Naive thymus-derived CD8-positive, alpha-beta T cell (primary cell): ENCODE data around the gene BECN2. TPM values are rescaled to one million over a fixed set of nuclear protein-coding genes. Genes with fewer than 3 reads are reported as not detected.
A peak's percentile ranks its signal among the peaks of the same experiment; 100 is the strongest.

ENCODE experiments used
- ATAC-seq, 2 donors: fragments of 150-1000 bp; cut with Tn5 transposase in 1 of 2; sonication (Bioruptor Pico), chemical (Tn5 transposase) in 1 of 2; 1 replicate in 1 of 2; 2 replicates in 1 of 2; pipeline ENCODE4 v1.10.0; 2021; ENCODE audit warnings: mild to moderate bottlenecking in 2 of 2, moderate library complexity in 2 of 2
- POLR2A ChIA-PET: fragments of 350-600 bp; sonication (Branson Sonifier 250); formaldehyde crosslinking; loops from one replicate; lab custom pipeline; 2021; ENCODE audit warnings: antibody characterized with exemption; lab: Charles Lee
- DNase-seq, 10 donors: peaks; one replicate each; pipeline versions ENCODE4 v3.0.0 to v3.0.0-alpha.2; 2020 to 2022
- H3K27ac Mint-ChIP-seq, 10 donors: one replicate each; pipeline ENCODE4 v1.8.0; 2020 to 2022; ENCODE audit warnings: mild to moderate bottlenecking in 10 of 10, mixed read lengths in 10 of 10, moderate library complexity in 4 of 10, inconsistent platforms in 1 of 10
- H3K27me3 Mint-ChIP-seq, 5 donors: one replicate each; pipeline ENCODE4 v1.8.0; 2021 to 2022; ENCODE audit warnings: mixed read lengths in 5 of 5
- H3K36me3 Mint-ChIP-seq, 3 donors: one replicate each; pipeline ENCODE4 v1.8.0; 2020 to 2022; ENCODE audit warnings: mixed read lengths in 3 of 3, mild to moderate bottlenecking in 2 of 3, inconsistent platforms in 1 of 3
- H3K4me1 Mint-ChIP-seq, 4 donors: one replicate each; pipeline ENCODE4 v1.8.0; 2021 to 2022; ENCODE audit warnings: mixed read lengths in 4 of 4
- H3K4me3 Mint-ChIP-seq, 10 donors: one replicate each; pipeline ENCODE4 v1.8.0; 2020 to 2022; ENCODE audit warnings: mild to moderate bottlenecking in 10 of 10, mixed read lengths in 10 of 10, moderate library complexity in 6 of 10, inconsistent platforms in 1 of 10
- H3K9me3 Mint-ChIP-seq, 9 donors: one replicate each; pipeline ENCODE4 v1.8.0; 2020 to 2022; ENCODE audit warnings: mixed read lengths in 9 of 9, mild to moderate bottlenecking in 3 of 9, inconsistent platforms in 1 of 9, moderate library complexity in 1 of 9
- polyA plus RNA-seq, 3 donors: library from polyadenylated mRNA; unstranded; fragments of 300-500 nt; fragmentation: Illumina TruSeq; gene quantifications; one replicate each; pipeline ENCODE4 v1.2.3, GENCODE V29; 2021
- total RNA-seq, 8 experiments: library from RNA in 2 of 8; stranded (reverse) in 2 of 8; gene quantifications; one replicate each; pipeline ENCODE4 v1.2.3 and lab custom pipeline; 2021 to 2026

BECN2 gene, protein sequence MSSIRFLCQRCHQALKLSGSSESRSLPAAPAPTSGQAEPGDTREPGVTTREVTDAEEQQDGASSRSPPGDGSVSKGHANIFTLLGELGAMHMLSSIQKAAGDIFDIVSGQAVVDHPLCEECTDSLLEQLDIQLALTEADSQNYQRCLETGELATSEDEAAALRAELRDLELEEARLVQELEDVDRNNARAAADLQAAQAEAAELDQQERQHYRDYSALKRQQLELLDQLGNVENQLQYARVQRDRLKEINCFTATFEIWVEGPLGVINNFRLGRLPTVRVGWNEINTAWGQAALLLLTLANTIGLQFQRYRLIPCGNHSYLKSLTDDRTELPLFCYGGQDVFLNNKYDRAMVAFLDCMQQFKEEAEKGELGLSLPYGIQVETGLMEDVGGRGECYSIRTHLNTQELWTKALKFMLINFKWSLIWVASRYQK
- total RNA-seq: not detected
- not detected for polyA plus RNA-seq
- total RNA-seq (lab: John Stamatoyannopoulos, UW): 0 reads per million in 6 experiments

DNA sequence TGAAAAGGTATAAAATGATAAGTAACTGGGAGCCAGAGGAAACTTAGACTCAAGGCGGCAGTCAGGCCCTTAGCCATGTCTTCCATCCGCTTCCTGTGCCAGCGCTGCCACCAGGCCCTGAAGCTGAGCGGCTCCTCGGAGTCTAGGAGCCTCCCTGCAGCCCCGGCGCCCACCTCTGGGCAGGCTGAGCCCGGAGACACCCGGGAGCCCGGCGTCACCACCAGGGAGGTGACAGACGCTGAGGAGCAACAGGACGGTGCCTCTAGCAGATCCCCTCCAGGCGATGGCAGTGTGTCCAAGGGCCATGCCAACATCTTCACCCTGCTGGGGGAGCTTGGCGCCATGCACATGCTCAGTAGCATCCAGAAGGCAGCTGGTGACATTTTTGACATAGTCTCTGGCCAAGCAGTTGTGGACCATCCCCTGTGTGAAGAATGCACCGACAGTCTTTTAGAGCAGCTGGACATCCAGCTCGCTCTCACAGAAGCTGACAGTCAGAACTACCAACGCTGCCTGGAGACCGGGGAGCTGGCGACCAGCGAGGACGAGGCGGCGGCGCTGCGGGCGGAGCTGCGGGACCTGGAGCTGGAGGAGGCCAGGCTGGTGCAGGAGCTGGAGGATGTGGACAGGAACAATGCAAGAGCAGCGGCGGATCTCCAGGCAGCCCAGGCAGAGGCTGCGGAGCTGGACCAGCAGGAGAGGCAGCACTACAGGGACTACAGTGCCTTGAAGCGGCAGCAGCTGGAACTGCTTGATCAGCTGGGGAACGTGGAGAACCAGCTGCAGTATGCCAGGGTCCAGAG is at the start of gene BECN2:
Gene BECN2, plus strand, starts transcription at position 76 of the 803 bp plus-strand sequence. Its CDS starts 0 bp downstream, at position 76.
- Mint-ChIP-seq H3K27ac (no peak within 1 kb of the TSS), H3K4me3 (no peak within 1 kb of the TSS), H3K36me3 (no peaks in the 10 kb centered on the region), H3K27me3 (peaks cover 0 to 3% (median 0%) of the 10 kb centered on the region in 5 donors), H3K4me1 (no peaks in the 10 kb centered on the region), H3K9me3 (no peaks in the 10 kb centered on the region)
- ATAC-seq (no peak), DNase-seq (no peak)
- POLR2A ChIA-PET: no interaction called here

DNA sequence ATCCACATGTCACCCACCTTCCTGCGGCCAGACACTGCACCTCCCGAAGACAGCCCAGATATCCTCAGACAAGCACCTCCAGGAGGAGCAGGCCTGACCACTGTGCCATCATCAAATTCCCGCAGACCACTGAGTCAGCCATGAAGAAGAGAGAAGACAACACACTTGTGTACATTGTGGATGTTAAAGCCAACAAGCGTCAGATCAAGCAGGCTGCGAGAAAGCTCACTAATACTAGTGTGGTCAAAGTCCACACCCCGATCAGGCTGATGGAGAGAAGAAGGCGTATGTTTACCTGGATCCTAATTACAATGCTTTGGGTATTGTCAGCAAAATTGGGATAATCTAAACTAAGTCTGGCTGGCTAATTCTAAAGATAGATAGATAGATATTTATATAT is 41.4 kb upstream of the BECN2 start:
- Mint-ChIP-seq H3K4me1 (peaks cover 0 to 8% (median 0%) of the 10 kb centered on the region in 4 donors), H3K9me3 (no peaks in the 10 kb centered on the region), H3K36me3 (peaks cover 0 to 2% (median 0%) of the 10 kb centered on the region in 3 donors), H3K27me3 (peaks cover 0 to 1% (median 0%) of the 10 kb centered on the region in 5 donors), H3K4me3 (no peak overlapping the region), H3K27ac (no peak overlapping the region)
- POLR2A ChIA-PET: no interaction called here
- DNase-seq (no peak), ATAC-seq (no peak)

DNA sequence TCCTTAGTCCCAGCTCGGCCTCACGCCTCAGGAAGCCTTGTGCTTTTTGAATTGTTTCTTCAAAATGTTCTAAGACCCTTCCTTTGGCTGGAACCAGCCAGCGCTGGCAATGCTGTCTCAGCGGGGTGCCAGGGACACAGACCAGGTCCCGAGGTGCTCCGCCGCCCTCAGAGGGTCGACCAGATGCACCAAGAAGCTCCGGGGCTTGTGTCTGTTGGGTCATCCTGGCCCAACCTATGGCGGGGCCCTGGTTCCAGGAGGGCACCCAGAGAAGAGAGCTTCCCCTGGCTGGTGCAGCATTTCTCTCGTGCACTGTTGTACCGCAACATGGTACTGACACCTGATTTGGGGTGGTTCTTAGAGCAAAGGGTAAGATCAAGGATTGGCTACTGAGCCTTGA is 40.1 kb upstream of the BECN2 start:
- DNase-seq: no peak
- ATAC-seq: no peak
- H3K4me3 Mint-ChIP-seq: no peak overlapping the region
- H3K4me1 Mint-ChIP-seq: peaks cover 0 to 8% (median 0%) of the 10 kb centered on the region in 4 donors
- H3K9me3 Mint-ChIP-seq: no peaks in the 10 kb centered on the region
- peaks cover 0 to 1% (median 0%) of the 10 kb centered on the region in 5 donors for H3K27me3 Mint-ChIP-seq
- H3K27ac Mint-ChIP-seq: no peak overlapping the region
- POLR2A ChIA-PET: no interaction called here
- peaks cover 0 to 2% (median 0%) of the 10 kb centered on the region in 3 donors for H3K36me3 Mint-ChIP-seq

DNA sequence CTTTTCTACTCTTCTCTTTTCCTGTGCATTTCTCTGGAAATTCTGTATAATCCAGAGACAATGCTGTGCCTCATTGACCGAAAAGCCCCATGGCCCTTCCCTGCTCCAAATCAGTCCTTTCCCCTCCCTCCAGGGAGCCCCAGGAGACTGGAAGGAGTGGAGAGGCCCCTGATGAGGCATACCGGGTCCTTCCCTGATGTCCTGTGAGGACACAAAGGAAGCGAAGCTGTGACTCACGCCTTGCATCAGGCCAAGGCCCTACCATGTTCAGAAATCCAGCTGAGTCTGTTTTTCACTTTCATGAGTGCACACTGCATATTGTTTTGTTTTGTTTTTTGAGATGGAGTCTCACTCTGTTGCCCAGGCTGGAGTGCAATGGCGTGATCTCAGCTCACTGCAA is 38.7 kb upstream of the BECN2 start:
- Mint-ChIP-seq H3K9me3 (no peaks in the 10 kb centered on the region), H3K4me1 (peaks cover 0 to 8% (median 0%) of the 10 kb centered on the region in 4 donors), H3K27ac (no peak overlapping the region), H3K4me3 (no peak overlapping the region), H3K27me3 (peaks cover 0 to 1% (median 0%) of the 10 kb centered on the region in 5 donors), H3K36me3 (peaks cover 0 to 2% (median 0%) of the 10 kb centered on the region in 3 donors)
- DNase-seq (no peak), ATAC-seq (no peak)
- POLR2A ChIA-PET: no interaction called here

DNA sequence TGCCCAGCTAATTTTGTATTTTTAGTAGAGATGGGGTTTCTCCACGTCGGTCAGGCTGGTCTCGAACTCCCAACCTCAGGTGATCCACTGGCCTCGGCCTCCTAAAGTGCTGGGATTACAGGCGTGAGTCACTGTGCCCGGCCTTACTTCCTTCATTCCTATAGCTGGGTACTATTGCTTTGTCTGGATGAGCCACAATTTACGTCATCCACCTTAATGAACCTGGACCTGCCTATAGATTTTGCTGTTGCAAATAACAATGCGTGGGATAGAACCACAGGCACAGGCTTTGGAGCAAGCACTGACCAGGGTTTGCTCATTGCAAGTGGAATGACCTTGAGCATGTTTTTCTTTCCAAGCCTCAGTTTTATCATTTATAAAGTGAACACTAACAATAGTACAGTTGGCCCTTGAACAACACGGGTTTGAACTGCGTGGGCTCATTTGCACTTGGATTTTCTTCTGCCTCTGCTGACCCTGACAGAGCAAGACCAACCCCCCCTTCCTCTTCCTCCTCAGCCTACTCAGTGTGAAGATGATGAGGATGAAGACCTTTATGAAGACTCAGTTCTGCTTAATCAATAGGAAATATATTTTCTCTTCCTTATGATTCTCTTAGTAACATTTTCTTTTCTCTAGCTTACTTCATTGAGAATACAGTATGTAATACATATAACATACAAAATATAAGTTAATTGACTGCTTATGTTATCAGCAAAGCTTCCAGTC is 33.3 kb upstream of the BECN2 start:
- no peak for DNase-seq
- Mint-ChIP-seq H3K9me3 (no peaks in the 10 kb centered on the region), H3K27ac (peak overlapping the region in 1 of 10 donors; percentile 11), H3K4me1 (peaks cover 0 to 2% (median 0%) of the 10 kb centered on the region in 4 donors), H3K4me3 (no peak overlapping the region), H3K27me3 (peaks cover 0 to 7% (median 0%) of the 10 kb centered on the region in 5 donors), H3K36me3 (no peaks in the 10 kb centered on the region)
- POLR2A ChIA-PET: no interaction called here
- no peak for ATAC-seq

DNA sequence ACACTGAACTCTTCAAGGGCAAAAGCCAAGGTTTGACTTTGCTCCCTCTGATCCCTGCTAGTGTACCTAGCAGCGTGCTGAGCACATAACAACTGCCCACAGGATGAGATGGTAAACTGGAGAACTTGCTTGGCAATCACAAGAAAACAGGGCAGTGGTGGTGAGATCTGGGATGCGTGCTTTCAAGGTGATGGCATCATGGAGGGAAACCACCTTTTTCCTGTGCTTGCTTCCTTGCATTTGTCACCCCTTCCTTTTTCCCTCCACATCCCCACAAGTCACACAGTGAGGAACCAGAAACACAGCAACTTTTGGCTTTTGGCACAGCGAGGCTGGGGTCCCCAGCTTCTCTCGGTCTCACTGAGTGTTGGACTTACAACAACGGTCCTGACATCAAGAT is 31.4 kb upstream of the BECN2 start:
- Mint-ChIP-seq H3K36me3 (no peaks in the 10 kb centered on the region), H3K9me3 (no peaks in the 10 kb centered on the region), H3K4me1 (no peaks in the 10 kb centered on the region), H3K27ac (no peak overlapping the region), H3K4me3 (peak overlapping the region in 1 of 10 donors; percentile 38), H3K27me3 (peaks cover 0 to 7% (median 0%) of the 10 kb centered on the region in 5 donors)
- DNase-seq (no peak), ATAC-seq (no peak)
- POLR2A ChIA-PET: no interaction called here

DNA sequence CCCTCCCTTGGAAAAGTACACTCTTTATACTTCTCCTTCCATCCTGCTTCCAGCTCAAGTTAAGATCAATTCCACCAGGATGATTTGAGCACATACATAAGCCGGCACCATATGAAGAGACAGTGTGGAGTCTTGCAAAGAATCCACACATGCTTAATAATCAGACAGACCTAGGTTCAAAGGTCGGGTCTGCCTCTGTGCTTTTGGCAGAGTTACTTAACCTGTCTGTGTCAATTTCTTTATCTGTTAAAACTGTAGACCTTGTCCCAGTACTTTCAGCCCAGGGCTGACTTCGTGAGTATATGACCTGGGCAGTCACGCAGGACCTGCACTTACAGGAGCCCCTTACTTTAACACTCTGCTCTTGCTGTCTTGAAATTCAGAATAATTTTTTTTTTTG is 30.2 kb upstream of the BECN2 start:
- DNase-seq: no peak
- ATAC-seq: no peak
- H3K4me3 Mint-ChIP-seq: no peak overlapping the region
- POLR2A ChIA-PET: no interaction called here
- peaks cover 0 to 7% (median 1%) of the 10 kb centered on the region in 5 donors for H3K27me3 Mint-ChIP-seq
- no peaks in the 10 kb centered on the region for H3K4me1 Mint-ChIP-seq
- H3K36me3 Mint-ChIP-seq: no peaks in the 10 kb centered on the region
- no peaks in the 10 kb centered on the region for H3K9me3 Mint-ChIP-seq
- no peak overlapping the region for H3K27ac Mint-ChIP-seq

DNA sequence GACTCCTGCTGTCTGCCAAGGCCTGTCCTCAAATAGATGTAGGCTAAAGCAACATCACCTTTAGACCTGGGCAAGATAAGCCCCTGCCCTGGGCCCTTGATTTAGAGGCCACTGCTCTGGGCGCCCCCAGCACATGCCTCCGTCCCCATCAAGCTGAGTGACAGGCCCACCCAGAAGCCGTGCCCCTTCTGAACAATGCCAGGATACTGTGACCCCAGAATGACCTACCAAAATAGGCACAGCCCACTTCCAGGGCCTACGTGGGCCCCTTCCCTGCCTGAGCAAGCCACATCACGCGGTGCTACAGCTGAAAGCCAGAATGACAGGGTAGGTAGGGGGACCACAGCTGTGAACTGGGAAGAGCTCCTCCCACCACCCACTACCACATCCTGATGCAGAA is 24.7 kb upstream of the BECN2 start:
- DNase-seq: no peak
- Mint-ChIP-seq H3K9me3 (no peaks in the 10 kb centered on the region), H3K27me3 (peaks cover 0 to 10% (median 4%) of the 10 kb centered on the region in 5 donors), H3K4me3 (no peak overlapping the region), H3K36me3 (no peaks in the 10 kb centered on the region), H3K4me1 (no peaks in the 10 kb centered on the region), H3K27ac (peak overlapping the region in 1 of 10 donors; percentile 18)
- POLR2A ChIA-PET: no interaction called here
- no peak for ATAC-seq

DNA sequence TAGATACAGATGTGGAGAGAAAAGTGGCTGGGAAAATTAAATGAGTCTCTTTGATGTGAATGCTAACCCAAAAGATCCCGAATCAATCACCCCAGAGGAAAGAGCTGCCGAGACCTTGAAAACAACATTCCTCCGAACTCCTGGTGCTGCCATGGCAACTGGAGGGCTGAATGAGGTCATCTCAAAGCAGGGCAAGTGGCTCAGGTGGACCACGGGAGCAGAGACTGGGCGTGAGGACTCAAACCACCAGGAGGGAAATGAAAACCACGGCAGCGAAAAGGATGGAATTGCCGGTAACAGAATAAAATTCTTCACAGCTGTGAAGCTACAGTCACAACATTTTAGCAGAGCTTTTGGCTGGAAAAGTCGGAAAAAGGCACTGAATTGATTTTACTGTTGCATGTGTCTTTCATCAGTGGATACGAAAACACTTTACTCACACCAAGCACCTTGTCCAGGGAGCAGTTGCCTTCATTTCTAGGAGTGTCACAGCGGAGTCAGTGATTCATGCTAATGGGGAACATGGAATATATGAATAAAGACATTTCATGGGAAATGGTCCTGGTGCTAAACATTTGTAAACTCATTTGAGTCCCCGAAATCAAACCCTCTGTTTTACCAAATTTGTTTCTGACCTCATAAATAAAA is 23.2 kb upstream of the BECN2 start:
- DNase-seq (no peak), ATAC-seq (no peak)
- Mint-ChIP-seq H3K9me3 (peaks cover 0 to 13% (median 7%) of the 10 kb centered on the region in 9 donors), H3K4me1 (no peaks in the 10 kb centered on the region), H3K4me3 (no peak overlapping the region), H3K27ac (no peak overlapping the region), H3K36me3 (peaks cover 0 to 7% (median 0%) of the 10 kb centered on the region in 3 donors), H3K27me3 (peaks cover 0 to 12% (median 4%) of the 10 kb centered on the region in 5 donors)
- POLR2A ChIA-PET: no interaction called here

DNA sequence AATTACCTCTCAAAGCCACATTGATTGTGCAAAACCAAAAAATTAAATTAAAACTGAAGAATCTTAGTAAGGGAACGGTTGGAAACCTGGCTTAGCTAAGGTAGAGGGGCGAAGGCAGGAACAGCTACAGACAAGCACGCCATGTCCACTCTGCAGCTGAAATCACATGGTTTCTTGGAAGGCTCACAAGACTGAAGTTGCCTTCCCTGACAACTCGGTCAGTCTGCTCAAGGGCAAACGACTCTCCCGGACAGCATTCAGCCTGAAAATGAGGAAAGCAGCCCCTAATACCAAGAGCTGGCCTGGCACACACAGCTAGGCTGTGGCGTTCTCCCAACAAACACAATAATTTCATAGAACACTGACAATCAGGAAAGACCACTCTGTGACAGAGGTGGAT is 22.7 kb upstream of the BECN2 start:
- DNase-seq (no peak), ATAC-seq (no peak)
- no peak overlapping the region for H3K4me3 Mint-ChIP-seq
- H3K36me3 Mint-ChIP-seq: peaks cover 0 to 7% (median 0%) of the 10 kb centered on the region in 3 donors
- peaks cover 0 to 12% (median 4%) of the 10 kb centered on the region in 5 donors for H3K27me3 Mint-ChIP-seq
- no peak overlapping the region for H3K27ac Mint-ChIP-seq
- peaks cover 2 to 18% (median 10%) of the 10 kb centered on the region in 9 donors for H3K9me3 Mint-ChIP-seq
- H3K4me1 Mint-ChIP-seq: no peaks in the 10 kb centered on the region
- POLR2A ChIA-PET: interaction anchor here (0.7 kb wide), 1 partner anchor 13 kb away, joined by 4 read pairs; no protein-coding TSS in a partner anchor

DNA sequence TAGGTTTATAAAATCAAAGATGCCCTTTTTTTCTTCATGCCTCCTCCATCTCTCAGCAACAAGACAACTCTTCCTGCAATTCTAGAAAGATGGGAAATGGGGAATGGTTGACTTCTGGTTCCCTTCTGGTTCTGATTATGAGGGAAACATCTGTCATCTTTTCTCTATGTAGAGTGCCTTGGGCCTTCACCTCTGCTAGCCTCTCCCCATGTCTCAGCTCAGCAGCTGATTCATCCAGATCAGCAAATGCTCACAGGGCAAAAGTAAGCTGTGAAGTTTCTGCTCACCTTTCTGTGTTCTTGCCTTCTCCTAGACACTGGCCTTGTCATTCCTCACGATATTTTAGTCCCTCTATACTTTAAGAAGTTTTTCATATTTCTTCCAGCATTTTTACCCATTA is 17.8 kb upstream of the BECN2 start:
- H3K4me1 Mint-ChIP-seq: no peaks in the 10 kb centered on the region
- H3K27ac Mint-ChIP-seq: no peak overlapping the region
- no peak for DNase-seq
- peaks cover 0 to 7% (median 0%) of the 10 kb centered on the region in 3 donors for H3K36me3 Mint-ChIP-seq
- H3K27me3 Mint-ChIP-seq: peaks cover 0 to 5% (median 2%) of the 10 kb centered on the region in 5 donors
- POLR2A ChIA-PET: no interaction called here
- ATAC-seq: no peak
- H3K4me3 Mint-ChIP-seq: no peak overlapping the region
- H3K9me3 Mint-ChIP-seq: peaks cover 2 to 23% (median 11%) of the 10 kb centered on the region in 9 donors

DNA sequence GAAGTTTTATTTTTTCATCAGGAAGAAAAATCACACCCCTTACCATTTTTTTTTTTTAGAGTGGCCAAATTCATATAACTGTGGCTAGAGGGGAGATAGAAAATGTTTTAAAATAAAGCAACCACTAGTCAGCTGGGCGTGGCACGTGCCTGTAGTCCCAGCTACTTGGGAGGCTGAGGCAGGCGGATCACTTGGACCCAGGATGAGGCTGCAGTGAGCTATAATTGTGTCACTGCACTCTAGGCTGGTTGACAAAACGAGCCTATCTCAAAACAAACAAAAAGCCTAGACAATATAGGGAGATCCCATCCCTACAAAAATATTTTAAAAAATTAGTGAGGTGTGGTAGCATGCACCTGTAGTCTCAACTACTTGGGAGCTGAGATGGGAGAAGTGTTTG is 14.8 kb upstream of the BECN2 start:
- peaks cover 0 to 7% (median 0%) of the 10 kb centered on the region in 3 donors for H3K36me3 Mint-ChIP-seq
- H3K4me3 Mint-ChIP-seq: no peak overlapping the region
- H3K27me3 Mint-ChIP-seq: peaks cover 0 to 8% (median 2%) of the 10 kb centered on the region in 5 donors
- DNase-seq (no peak), ATAC-seq (no peak)
- POLR2A ChIA-PET: no interaction called here
- H3K9me3 Mint-ChIP-seq: peaks cover 2 to 23% (median 11%) of the 10 kb centered on the region in 9 donors
- H3K27ac Mint-ChIP-seq: no peak overlapping the region
- H3K4me1 Mint-ChIP-seq: no peaks in the 10 kb centered on the region
